Measurements from ENCODE around the gene C14orf93.
"Not testable (repeated sequence)": the region's sequence is repeated elsewhere in the genome, so short reads cannot be mapped to it uniquely, and the experiment has no call there.

DNA sequence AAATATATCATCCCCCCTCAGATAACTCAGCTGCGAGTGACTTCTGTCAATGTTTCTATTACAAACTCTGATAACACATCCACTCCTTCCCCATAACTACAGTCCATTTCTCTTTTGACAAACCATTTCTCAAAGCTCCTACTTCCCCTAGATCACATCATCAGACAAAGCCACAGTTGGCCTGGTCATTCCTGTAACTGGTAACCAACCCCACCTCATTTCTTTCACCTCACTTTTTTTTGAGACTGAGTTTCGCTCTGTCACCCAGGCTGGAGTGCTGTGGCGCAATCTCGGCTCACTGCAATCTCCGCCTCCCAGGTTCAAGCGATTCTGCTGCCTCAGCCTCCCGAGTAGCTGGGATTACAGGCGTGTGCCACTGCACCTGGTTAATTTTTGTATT lies 58.1 kb downstream of the C14orf93 start:
- TF ChIP-seq, protein P1, sequence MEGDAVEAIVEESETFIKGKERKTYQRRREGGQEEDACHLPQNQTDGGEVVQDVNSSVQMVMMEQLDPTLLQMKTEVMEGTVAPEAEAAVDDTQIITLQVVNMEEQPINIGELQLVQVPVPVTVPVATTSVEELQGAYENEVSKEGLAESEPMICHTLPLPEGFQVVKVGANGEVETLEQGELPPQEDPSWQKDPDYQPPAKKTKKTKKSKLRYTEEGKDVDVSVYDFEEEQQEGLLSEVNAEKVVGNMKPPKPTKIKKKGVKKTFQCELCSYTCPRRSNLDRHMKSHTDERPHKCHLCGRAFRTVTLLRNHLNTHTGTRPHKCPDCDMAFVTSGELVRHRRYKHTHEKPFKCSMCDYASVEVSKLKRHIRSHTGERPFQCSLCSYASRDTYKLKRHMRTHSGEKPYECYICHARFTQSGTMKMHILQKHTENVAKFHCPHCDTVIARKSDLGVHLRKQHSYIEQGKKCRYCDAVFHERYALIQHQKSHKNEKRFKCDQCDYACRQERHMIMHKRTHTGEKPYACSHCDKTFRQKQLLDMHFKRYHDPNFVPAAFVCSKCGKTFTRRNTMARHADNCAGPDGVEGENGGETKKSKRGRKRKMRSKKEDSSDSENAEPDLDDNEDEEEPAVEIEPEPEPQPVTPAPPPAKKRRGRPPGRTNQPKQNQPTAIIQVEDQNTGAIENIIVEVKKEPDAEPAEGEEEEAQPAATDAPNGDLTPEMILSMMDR (IDR thresholded peaks at IDR 0.05) = not testable (repeated sequence)
- TF ChIP-seq POLR2A (IDR thresholded peaks at IDR 0.05) = not testable (repeated sequence)

Data from esophagus squamous epithelium (tissue), 4 donors.